HL-60 (cell line): ENCODE data around the gene GYG2.

Experiments
- CTCF ChIP-seq: IDR thresholded peaks from one replicate; pipeline ENCODE4 v1.5.1; 2011; ENCODE audit warnings: low read length, control low read depth, inconsistent platforms; ENCODE audit not compliant: insufficient read depth
- GABPA ChIP-seq: IDR thresholded peaks from 2 replicates; pipeline ENCODE4 v1.6.1; 2012; ENCODE audit warnings: low read depth

GRCh38 chrX:2781226-2781571, 47.5 kb upstream of the GYG2 start:
- TF ChIP-seq CTCF (no peak), GABPA (no peak)
